HG02763 (cell line): ENCODE results near the gene GET4.

Experiments used
- ATAC-seq: cut with Tn5 transposase; IDR thresholded peaks from one replicate; pipeline ENCODE4 v1.9.1; 2021; ENCODE audit warnings: mild to moderate bottlenecking, moderate library complexity; ENCODE audit not compliant: unreplicated experiment

GET4 gene

DNA sequence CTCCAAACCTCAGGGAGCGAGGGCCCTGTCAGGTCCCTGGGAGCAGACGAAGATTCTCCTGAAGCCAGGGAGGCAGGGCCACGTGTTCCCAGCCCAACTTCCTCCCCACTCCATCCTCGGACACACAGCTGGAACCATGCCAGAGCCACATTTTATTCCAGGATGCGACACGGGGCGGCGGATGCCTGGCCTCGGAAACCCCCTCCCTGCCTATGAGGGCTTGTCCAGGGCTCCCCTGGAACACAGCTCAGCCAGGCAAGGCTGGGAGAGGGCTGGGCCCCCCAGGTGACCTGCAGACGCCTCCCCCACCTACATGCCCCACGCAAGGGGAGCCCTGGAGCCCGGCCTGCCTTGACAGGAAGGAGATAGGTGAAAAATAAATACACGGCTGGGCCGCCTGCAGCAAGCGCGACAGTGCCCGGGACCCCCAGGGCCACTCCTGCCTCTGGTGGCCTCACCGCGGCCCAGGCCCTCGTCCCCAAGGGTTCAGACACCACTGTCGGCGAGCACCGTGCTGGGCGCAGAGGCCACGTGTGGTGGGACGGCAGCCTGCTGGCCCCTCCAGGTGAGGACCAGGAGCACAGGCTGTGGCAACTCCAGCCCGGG lies 21.5 kb downstream of the GET4 start:
- no peak for ATAC-seq

DNA sequence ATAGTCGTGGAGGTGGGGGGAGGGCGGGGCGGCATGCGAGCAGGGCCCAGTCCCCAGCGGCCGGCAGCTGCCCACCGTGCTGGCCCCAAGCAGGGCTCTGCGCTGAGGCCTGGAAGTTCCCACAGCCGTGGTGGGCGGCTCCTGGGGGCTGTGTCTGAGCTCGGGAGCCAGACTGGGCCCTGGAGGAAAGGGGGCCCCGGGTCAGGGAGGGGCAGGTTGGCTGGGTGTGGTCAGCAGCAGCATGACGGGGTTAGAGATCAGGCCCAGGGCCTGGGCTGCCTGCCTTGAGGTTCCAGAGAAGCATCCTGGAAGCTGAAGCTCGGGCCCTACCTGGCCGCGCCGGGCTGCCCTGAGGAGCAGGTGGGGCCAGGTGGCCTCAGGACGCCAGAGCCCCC lies 22.1 kb downstream of the GET4 start:
- no peak for ATAC-seq

DNA sequence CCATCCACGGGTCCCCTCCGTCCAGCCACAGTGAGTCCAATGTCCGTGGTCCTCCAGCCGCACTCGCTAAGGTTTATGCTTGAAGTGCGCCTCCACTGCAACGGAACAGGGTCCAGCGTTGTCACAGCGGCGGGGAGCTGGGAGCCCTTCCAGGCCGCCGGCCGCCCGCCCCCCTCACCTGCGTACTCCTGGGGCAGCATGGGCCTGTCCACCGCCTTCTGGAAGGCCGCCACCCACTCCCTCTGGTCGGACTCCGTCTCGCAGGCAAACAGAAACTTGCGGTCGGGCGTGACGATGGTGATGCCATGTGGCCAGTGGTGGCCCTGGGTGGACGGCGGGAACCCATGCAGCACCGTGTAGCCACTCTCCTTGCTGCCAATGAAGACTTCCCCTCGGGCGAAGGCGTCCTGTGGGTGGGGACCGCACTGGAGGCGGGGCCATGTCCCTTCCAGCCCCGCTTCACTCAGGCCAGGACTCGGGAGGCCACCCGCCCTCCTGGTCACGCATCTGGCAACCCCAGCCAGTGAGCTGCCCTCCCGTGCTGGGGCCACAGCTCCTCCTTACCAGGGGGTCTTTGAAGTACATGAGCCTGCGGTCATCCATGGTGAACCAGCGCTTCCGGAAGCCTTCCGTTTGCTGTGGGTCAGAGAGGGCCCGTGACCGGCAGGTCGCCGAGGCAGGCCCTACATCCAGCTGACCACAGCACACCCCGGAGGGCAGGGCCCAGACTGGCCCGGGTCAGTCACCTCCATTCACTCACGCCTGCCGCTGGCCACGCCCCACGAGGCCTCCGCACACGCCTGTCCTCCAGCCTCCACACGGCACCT lies 22.7 kb downstream of the GET4 start:
- ATAC-seq, result no peak

DNA sequence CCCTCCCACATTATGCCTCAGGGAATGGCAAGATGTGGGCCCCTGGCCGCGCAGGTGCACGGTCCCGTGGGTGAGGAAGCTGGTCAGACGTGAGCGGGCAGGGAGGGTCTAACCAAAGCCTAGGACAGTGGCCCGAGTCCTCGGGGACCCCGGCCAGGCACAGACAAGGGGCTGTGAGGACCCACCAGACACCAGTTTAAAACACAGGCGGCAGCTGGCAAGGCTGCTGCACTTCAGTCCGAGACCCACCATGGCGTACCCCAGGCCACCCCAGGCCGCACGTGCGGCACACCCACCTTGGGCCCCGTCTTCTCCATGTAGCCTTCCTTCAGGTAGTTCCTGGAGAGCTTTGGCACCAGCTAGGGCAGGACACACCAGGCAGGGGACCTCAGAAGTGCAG lies 23.5 kb downstream of the GET4 start:
- no peak for ATAC-seq

DNA sequence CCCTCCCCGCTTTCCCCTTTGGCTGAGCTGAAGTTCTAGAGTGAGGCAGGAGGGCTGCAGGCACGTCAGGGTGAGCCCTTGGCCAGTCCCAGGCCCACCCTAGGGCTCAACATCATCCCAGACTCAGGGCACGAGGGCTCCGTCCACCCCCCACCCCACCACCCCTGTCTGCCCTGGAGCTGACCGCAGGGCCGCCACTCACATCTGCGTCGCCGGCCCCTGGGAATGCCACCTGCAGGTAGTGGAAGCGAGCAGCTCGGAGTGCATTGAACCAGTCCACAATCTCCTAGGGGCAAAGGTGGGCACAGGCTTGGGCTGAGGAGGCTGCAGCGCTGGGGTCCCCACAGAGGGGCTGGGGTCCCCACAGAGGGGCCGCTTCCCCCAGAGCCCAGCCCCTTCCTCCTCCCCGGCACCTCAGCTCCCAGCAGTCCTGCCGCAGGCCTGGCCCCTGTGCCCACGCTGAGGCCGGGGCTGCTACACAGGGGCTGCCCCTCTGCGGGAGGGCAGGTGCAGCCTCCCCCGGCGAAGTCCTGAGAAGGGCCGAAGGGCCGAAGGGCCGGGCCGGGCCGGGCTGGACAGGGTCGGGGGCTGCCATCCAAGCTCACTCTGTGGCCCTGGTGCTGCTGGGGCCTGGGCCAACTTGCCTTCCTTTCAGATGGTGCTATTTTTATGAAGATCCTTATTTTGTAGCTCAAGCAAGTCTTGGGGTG lies 24.1 kb downstream of the GET4 start:
- no peak for ATAC-seq

DNA sequence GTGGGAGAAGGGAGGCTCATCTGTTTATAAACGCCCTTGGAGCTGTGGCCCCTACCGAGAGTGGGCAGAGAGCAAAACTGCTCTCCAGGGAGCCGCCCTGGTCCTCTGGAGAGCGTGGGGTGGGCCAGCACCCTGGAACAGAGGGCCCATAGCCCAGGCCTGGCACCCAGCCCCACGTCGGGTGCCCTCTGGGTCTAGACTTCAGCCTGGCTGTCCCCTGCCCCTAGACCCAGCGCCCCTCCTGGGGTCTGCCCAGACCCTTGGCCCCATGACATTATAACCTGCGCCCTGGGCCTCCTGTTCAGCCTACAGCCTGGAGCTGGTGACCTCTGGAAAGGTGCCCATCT lies 24.7 kb downstream of the GET4 start:
- no peak for ATAC-seq

DNA sequence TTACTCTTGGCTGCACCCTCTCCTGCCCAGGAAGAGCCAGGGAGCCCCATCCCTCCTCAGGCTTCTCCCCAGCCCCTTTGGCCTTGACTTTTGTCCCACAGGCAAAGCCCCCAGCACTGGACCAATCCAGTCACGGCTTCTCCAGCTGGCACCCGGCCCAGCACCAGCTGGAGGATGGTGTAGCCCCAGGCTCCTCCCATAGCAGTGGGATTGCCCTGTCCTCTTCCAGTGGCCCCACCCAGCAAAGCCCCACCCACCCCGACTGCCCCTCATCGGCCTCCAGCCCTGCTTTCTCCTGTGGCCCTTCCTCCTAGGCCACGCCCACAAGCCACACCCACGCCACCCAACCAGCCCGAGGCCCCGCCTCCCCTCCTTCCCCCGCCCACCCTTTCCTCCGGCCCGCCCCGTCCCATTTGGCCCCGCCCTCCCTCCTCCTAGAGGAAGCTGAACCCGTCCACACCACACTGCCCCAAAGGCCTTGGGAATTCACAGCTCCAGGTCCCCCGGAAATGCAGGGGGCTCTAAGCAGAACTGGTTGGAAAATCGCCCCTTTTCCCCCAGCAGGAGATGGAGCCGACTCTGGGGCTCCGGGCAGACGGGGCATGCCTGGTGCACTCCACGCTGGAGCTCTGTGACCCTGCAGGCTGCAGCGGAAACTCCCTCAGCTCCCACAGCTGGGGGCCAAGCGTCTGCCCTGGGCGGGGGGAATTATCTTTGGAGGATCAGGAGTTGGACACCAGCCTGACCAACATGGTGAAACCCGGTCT lies 25.2 kb downstream of the GET4 start:
- ATAC-seq, result no peak

DNA sequence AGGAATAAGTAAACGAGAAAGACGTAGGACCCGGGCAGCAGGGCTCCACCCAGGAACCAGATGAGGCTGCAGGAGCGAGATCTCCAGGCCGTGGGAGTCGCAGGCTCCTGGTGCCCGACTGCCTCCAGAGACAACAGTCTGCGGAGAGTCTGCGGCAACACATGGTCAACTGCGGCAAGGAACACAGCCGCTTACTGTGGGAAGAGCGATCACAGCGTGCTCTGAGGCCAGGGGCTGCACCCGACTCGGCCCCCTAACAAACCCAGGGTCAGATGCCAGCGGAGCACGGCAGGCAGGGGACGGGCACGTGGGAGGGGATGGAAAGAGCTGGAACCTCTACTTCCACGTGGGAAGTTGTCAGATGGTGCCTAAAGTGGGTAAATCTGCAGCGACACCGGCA lies 26.6 kb downstream of the GET4 start:
- no peak for ATAC-seq

DNA sequence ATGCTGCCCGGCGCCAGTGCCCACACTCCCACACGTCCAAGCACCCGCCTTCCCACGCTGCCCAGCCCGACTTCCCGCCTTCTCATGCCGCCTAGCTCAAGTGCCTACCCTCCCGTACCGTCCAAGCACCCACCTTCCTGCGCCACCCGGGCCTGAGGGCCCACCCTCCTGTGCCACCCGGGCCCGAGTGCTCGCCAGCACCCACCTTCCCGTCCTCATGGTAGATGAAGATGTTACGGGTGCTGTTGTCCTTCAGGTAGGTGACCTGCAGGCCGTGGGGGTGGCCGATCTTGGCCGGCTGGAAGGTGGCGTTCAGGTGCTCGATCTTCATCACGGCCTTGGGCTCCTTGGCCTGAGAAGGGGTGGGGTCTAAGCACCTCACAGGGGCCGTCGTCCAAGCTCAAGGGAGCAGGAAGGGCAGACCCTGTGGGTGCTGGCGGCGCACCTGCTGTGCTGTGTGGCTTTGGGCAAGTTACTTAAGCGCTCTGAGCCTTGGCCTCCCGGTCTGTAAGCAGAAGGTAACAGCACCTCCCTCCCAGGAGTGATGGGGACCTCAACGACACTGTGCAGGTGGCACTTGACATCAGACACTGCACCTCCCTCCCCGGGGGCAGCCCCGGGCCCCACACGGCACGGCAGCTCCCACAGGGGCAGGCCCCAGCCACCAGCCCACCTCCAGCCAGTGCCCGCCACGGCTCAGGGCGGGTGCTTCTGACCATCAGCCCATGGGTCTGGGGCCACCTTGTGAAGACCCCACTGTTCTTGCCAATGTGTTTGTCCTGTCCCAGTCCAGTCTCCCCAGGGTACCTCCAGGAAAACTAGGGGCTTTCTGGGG lies 27.8 kb downstream of the GET4 start:
- no peak for ATAC-seq

DNA sequence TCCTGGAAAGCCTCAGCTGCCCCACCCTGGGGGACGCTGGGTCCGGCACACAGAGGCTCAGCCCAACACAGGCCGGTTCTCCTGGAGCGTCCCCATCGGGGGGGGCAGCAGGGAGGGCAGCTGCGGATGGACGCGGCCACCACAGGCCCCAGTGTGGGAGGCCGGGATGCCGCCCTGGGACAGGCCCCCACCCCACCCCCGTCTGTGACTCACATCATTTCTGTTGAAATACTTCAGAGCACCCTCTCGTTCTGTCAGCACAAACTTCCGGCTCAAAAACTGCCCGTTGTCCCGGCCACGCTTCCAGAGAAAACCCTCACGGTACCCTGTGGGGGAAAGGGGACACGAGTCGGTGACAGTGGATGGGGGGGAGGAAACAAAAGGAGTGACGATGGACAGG lies 28.5 kb downstream of the GET4 start:
- ATAC-seq, result no peak

DNA sequence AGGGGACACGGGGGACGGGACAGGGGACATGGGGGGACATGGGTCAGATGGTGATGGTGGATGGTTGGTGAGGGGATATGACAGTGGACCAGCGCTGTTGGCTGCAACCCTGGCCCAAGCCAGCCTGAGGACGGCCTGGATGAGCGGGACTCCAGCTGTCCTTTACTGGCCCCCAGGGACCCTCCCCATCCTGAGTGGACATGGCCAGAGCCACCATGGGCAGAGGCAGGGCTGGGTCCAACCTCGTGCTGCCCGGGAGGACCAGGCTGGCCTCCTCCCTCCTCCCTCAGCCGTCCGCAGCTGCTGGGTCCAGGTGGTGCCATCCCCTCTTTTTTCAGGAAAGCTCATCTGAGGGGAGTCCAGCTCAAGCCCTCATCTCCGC lies 30.4 kb downstream of the GET4 start:
- ATAC-seq, result no peak

DNA sequence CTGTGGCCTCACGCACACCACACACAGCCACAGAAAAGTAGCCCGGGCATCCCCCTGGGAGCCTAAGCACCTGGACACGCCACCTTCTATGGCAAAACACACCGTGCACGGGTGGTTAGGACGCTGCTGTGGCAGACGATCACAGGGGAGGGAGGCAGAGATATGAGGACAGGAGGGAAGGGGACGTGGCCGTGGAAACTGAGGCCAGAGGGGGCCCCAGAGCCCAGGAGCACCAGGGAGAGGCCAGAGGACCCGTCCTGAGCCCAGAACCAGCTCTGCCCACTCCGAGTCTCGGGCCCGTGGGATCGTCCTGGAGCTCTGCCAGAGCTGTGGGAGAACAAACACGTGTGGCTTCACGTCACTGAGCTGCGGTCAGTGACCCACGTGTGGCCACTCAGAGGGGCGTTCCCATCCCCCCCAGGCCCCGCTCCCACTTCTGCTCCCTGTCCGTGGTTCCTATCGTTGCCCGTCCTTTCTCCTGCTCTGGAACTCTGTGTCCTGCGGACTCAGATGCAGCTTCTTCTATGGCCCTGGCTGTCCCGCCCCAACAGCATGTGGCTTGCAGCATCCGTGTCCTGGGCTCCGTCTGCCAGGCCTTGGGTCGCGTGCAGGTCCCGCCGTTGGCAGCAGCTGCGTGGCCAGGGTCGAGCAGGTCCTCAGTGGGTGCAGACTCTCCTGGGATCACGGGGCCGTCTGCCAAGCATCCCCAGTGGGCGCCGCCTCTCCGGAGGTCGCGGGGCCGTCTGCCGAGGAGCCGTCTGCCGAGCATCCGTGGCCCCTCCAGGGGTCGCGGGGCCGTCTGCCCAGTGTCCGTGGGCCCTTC lies 31.0 kb downstream of the GET4 start:
- no peak for ATAC-seq

DNA sequence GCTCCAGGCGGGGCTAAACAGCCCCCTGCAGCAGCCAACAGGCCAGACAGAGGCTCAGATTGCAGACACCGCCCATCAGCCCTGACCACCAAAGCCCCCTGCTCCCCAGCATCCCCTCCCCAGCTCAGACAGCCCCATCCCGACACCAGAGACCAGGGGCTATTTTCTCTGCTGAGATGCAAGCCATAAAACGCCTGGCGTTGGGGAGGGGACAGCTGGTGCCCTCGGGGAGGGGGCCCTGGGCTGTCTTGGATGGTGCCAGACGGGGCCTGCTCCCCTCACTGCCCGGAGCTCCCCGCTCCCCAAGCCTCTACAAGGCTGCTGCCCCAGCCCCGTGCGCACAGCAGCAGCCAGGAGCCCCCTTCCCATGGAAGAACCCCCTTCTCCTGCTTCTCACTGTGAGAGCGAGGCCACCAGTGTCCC lies 31.8 kb downstream of the GET4 start:
- no peak for ATAC-seq

DNA sequence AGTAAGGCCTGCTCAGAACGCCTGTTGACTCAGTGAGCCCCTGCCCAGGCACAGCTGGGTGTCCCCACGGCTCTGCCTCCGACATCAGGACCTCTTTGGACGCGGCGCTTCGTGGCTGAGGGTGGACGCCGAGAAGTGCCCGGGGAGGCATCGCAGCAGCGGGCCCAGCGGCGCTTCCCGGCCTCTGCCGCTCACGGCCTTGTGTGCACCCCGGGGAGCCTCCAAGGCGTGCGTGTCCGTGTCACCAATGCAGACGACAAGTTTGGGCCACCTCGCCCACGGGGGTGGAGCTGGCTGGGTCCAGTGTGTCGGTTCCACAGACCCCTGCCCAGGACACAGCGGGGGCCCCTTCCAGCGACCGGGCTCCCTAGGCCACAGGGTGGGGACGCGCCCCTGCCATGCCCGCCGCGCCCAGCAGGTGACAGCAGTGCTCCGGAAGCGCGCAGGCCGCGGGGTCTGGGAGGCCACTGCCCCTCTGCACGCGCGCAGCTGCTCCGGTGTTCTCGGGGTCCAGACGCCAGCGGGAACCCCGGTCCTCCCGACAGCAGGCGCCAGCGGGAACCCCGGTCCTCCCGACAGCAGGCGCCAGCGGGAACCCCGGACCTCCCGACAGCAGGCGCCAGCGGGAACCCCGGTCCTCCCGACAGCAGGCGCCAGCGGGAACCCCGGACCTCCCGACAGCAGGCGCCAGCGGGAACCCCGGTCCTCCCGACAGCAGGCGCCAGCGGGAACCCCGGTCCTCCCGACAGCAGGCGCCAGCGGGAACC lies 32.4 kb downstream of the GET4 start:
- peak; percentile 82 for ATAC-seq

DNA sequence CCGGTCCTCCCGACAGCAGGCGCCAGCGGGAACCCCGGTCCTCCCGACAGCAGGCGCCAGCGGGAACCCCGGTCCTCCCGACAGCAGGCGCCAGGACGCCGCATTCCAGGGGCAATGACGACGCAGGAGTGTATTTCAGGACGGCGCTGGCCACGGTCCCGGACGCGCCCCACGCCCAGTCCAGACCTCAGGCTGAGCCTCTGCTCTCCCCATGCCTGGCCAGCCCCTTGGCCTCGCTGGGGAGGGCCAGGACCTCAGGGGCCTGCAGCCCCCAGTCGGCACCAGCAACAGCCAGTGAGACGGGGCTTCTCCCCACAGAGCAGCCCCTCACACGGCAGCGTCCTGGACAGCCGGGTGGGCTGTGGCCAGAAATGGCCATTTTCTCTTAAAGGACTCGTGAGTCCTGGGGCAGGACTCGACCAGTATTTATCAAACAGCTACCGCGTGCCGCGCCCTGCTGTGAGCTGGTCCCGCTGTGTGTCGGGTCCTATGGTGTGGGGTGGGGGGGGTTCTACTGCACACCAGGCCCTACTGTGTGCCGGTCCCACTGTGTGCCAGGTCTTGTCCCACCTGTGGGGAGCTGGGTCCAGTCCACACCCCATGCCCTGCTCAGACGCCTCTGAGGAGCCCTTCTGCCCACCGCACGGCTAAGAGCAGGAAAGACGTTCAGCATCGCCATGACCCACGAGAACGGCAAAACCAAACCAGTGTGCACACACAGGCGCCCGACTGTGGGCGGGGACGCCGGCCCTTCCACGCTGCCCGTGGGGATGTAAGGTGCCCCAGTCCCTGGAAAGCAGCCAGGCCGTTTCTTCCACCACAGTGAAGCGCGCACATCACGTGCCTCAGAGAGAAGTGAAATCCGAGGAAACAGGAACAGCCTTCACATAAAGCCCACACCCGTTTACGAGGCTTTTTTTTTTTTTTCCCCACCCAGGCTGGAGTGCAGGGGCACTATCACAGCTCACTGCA lies 33.3 kb downstream of the GET4 start:
- no peak for ATAC-seq

DNA sequence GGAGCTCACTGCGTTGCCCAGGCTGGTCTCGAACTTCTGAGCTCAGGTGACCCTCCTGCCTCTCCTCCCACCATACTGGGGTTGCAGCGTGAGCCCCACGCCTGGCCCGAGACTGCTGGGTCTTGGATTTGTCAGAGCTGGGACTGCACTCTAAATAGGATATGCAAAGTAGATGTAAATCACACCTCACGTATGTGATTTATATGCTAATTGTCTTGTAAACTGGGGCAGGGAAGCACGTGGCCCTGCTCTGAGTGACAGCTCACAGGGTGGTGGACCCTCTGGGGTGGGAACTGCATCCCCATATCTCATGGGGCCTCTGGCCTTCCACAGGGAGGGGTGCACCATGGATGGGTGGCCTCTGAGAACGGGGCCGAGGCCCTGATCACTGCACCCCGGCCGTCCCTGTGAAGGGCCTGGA lies 34.1 kb downstream of the GET4 start:
- ATAC-seq, result no peak

DNA sequence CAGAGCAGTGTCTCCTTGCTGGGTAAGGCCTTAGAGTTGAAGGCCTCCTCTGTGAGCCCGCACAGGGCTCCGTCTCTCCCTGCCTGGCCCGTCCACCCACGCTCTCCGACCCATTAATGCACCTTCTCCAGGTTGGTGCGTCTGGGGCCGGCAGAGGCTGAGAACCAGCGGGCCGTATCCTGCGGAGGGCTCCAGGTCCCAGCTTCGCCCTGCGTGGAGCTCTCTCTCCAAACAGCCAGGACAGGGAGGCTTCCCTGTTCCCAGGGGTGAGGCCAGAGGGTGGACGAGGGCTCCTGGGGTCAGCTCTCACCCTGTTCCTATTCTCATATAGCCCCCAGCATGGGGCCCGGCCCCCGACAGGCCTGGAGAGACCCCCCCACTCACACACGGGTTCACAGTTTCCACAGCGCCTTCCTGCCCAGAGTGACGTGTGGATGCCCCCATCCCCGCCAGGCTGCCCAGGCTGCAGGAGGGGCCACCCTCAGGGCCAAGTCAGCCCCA lies 34.6 kb downstream of the GET4 start:
- ATAC-seq, result no peak
